SK-N-SH treated with all-trans-retinoic acid at 6 μM for 48 hours (cell line): ENCODE data around the gene MED26.

Experiments
- ARNTL ChIP-seq: fragments of 450-650 bp; formaldehyde crosslinking; IDR thresholded peaks from 2 replicates; pipeline ENCODE4 v1.5.0; 2020; ENCODE audit warnings: low read depth, mild to moderate bottlenecking, moderate library complexity, borderline replicate concordance
- CSDC2 ChIP-seq: fragments of 250-450 bp; sonication (Bioruptor Pico); IDR thresholded peaks from 2 replicates; pipeline ENCODE4 v1.5.0; 2020; ENCODE audit warnings: mild to moderate bottlenecking, moderate library complexity
- PATZ1 ChIP-seq: fragments of 250-450 bp; sonication (Bioruptor Pico); IDR thresholded peaks from 2 replicates; pipeline ENCODE4 v1.8.0; 2020; ENCODE audit warnings: mild to moderate bottlenecking, moderate library complexity, borderline replicate concordance
- POU6F1 ChIP-seq: fragments of 250-450 bp; sonication (Bioruptor Pico); IDR thresholded peaks from 2 replicates; pipeline ENCODE4 v1.8.0; 2021; ENCODE audit warnings: low read depth, mild to moderate bottlenecking, moderate library complexity, borderline replicate concordance
- TSHZ2 ChIP-seq: fragments of 250-450 bp; sonication (Bioruptor Pico); IDR thresholded peaks from 2 replicates; pipeline ENCODE4 v1.5.0; 2020; ENCODE audit warnings: mild to moderate bottlenecking, moderate library complexity
- ZFP3 ChIP-seq: fragments of 250-450 bp; sonication (Bioruptor Pico); IDR thresholded peaks from 2 replicates; pipeline ENCODE4 v1.5.0; 2020; ENCODE audit warnings: mild to moderate bottlenecking, moderate library complexity
- ZNF565 ChIP-seq: fragments of 450-650 bp; formaldehyde crosslinking; conservative IDR thresholded peaks from 2 replicates; pipeline ENCODE4 v1.5.0; 2020; ENCODE audit warnings: low read depth, mild to moderate bottlenecking, moderate library complexity

GRCh38 chr19:16623066-16623465 is 4.9 kb downstream of the MED26 start:
- TF ChIP-seq POU6F1 (no peak), ZFP3 (CRISPR knock-in tag) (no peak), ARNTL (CRISPR knock-in tag) (no peak), TSHZ2 (CRISPR knock-in tag) (no peak), PATZ1 (CRISPR knock-in tag) (no peak), ZNF565 (CRISPR knock-in tag) (no peak), CSDC2 (CRISPR knock-in tag) (no peak)
